ELF-1 (cell line): Measurements from ENCODE around the gene ARL10.

Experiments used
- DNase-seq: peaks from one replicate; pipeline ENCODE4 v3.0.0-alpha.2; 2016; ENCODE audit warnings: low read depth, low spot score

ARL10 gene

GRCh38 chr5:176410486-176411180, 45.3 kb downstream of the ARL10 start:
- DNase-seq, result no peak

- no peak for DNase-seq
These were observed 47.4 kb downstream of the ARL10 start for GRCh38 chr5:176412517-176413254.

GRCh38 chr5:176413255-176413565, 47.9 kb downstream of the ARL10 start:
- no peak for DNase-seq

- no peak for DNase-seq
These were observed 48.5 kb downstream of the ARL10 start for GRCh38 chr5:176413709-176414191.

- no peak for DNase-seq
These were observed 49.4 kb downstream of the ARL10 start for GRCh38 chr5:176414704-176415103.

GRCh38 chr5:176415240-176415951, 50.1 kb downstream of the ARL10 start:
- DNase-seq, result peak; percentile 90

GRCh38 chr5:176415952-176416924, 51.0 kb downstream of the ARL10 start, which contains the start of gene CLTB:
TSS of gene CLTB (minus strand) at chr5:176416539. CDS start at chr5:176416363, 176 bp downstream.
- DNase-seq, result peak; percentile 94

- no peak for DNase-seq
These were observed 51.7 kb downstream of the ARL10 start for GRCh38 chr5:176416965-176417364.

- DNase-seq, result peak; percentile 24
These were observed 53.0 kb downstream of the ARL10 start for GRCh38 chr5:176418251-176418650.

- DNase-seq, result no peak
These were observed 54.8 kb downstream of the ARL10 start for GRCh38 chr5:176420086-176420485.

GRCh38 chr5:176420972-176421544, 55.8 kb downstream of the ARL10 start:
- no peak for DNase-seq

- no peak for DNase-seq
These were observed 58.9 kb downstream of the ARL10 start for GRCh38 chr5:176424181-176424580.

GRCh38 chr5:176425138-176425537, 59.9 kb downstream of the ARL10 start:
- no peak for DNase-seq

GRCh38 chr5:176425791-176426190, 60.5 kb downstream of the ARL10 start:
- DNase-seq, result no peak

GRCh38 chr5:176426876-176427275, 61.6 kb downstream of the ARL10 start:
- no peak for DNase-seq

GRCh38 chr5:176427971-176428370, 62.7 kb downstream of the ARL10 start:
- DNase-seq, result no peak

- no peak for DNase-seq
These were observed 64.7 kb downstream of the ARL10 start for GRCh38 chr5:176429972-176430371.
